Stimulated activated effector memory CD8-positive, alpha-beta T cell treated with anti-CD3 and anti-CD28 coated beads, Interleukin-12 subunit alpha, Interleukin-12 subunit beta, amount 100 ng/mL, for 72 hours (primary cell): Measurements from ENCODE around the gene PLCB1.

Experiments
- ATAC-seq: fragments of 150-1000 bp; cut with Tn5 transposase; 2 replicates; pipeline ENCODE4 v1.10.0; 2021
- DNase-seq, 2 donors: peaks; one replicate each; pipeline ENCODE4 v3.0.0; 2021 to 2022; ENCODE audit warnings: low spot score in 2 of 2
- H3K27ac Mint-ChIP-seq: one replicate; pipeline ENCODE4 v1.8.0; 2022; ENCODE audit warnings: mild to moderate bottlenecking, mixed read lengths
- H3K36me3 Mint-ChIP-seq: one replicate; pipeline ENCODE4 v1.8.0; 2022; ENCODE audit warnings: mild to moderate bottlenecking, mixed read lengths
- H3K4me1 Mint-ChIP-seq: one replicate; pipeline ENCODE4 v1.8.0; 2022; ENCODE audit warnings: mixed read lengths
- H3K4me3 Mint-ChIP-seq: one replicate; pipeline ENCODE4 v1.8.0; 2022; ENCODE audit warnings: mild to moderate bottlenecking, mixed read lengths
- H3K9me3 Mint-ChIP-seq: one replicate; pipeline ENCODE4 v1.8.0; 2022; ENCODE audit warnings: mixed read lengths

The PLCB1 gene

GRCh38 chr20:8735014-8735413 lies 602.9 kb downstream of the PLCB1 start:
- peaks cover 5% of the 10 kb centered on the region for H3K36me3 Mint-ChIP-seq
- no peak overlapping the region for H3K4me3 Mint-ChIP-seq
- H3K9me3 Mint-ChIP-seq, result no peaks in the 10 kb centered on the region
- ATAC-seq (no peak), DNase-seq (no peak)
- no peak overlapping the region for H3K27ac Mint-ChIP-seq
- H3K4me1 Mint-ChIP-seq, result peaks cover 7% of the 10 kb centered on the region

- H3K27ac Mint-ChIP-seq, result no peak overlapping the region
- no peak for DNase-seq
- peaks cover 7% of the 10 kb centered on the region for H3K4me1 Mint-ChIP-seq
- ATAC-seq, result peak; percentile 83
- H3K4me3 Mint-ChIP-seq, result no peak overlapping the region
- peaks cover 5% of the 10 kb centered on the region for H3K36me3 Mint-ChIP-seq
- H3K9me3 Mint-ChIP-seq, result no peaks in the 10 kb centered on the region
Observed at GRCh38 chr20:8735674-8736073, 603.6 kb downstream of the PLCB1 start.

GRCh38 chr20:8740265-8740664 lies 608.2 kb downstream of the PLCB1 start:
- ATAC-seq, result peak; percentile 94
- H3K4me3 Mint-ChIP-seq, result no peak overlapping the region
- DNase-seq, result no peak
- peaks cover 16% of the 10 kb centered on the region for H3K36me3 Mint-ChIP-seq
- H3K4me1 Mint-ChIP-seq, result peaks cover 7% of the 10 kb centered on the region
- H3K9me3 Mint-ChIP-seq, result no peaks in the 10 kb centered on the region
- no peak overlapping the region for H3K27ac Mint-ChIP-seq

GRCh38 chr20:8744228-8744844 lies 612.3 kb downstream of the PLCB1 start:
- ATAC-seq (peak; percentile 48), DNase-seq (no peak)
- Mint-ChIP-seq H3K27ac (no peak overlapping the region), H3K4me3 (no peak overlapping the region), H3K4me1 (no peaks in the 10 kb centered on the region), H3K36me3 (peaks cover 10% of the 10 kb centered on the region), H3K9me3 (no peaks in the 10 kb centered on the region)

- DNase-seq (no peak), ATAC-seq (no peak)
- H3K36me3 Mint-ChIP-seq, result no peaks in the 10 kb centered on the region
- H3K27ac Mint-ChIP-seq, result no peak overlapping the region
- no peak overlapping the region for H3K4me3 Mint-ChIP-seq
- H3K9me3 Mint-ChIP-seq, result no peaks in the 10 kb centered on the region
- no peaks in the 10 kb centered on the region for H3K4me1 Mint-ChIP-seq
Observed at GRCh38 chr20:8749101-8749500, 617.0 kb downstream of the PLCB1 start.

GRCh38 chr20:8749986-8750385 lies 617.9 kb downstream of the PLCB1 start:
- no peak for ATAC-seq
- H3K4me1 Mint-ChIP-seq, result no peaks in the 10 kb centered on the region
- H3K9me3 Mint-ChIP-seq, result no peaks in the 10 kb centered on the region
- H3K4me3 Mint-ChIP-seq, result no peak overlapping the region
- no peak overlapping the region for H3K27ac Mint-ChIP-seq
- no peak for DNase-seq
- H3K36me3 Mint-ChIP-seq, result no peaks in the 10 kb centered on the region

GRCh38 chr20:8755340-8756118 lies 623.5 kb downstream of the PLCB1 start:
- Mint-ChIP-seq H3K9me3 (no peaks in the 10 kb centered on the region), H3K4me3 (no peak overlapping the region), H3K27ac (no peak overlapping the region), H3K4me1 (peaks cover 9% of the 10 kb centered on the region), H3K36me3 (peaks cover 7% of the 10 kb centered on the region)
- no peak for DNase-seq
- no peak for ATAC-seq

GRCh38 chr20:8756410-8756809 lies 624.3 kb downstream of the PLCB1 start:
- peak overlapping the region; percentile 46 for H3K27ac Mint-ChIP-seq
- H3K4me1 Mint-ChIP-seq, result peaks cover 9% of the 10 kb centered on the region
- ATAC-seq (peak; percentile 53), DNase-seq (no peak)
- H3K9me3 Mint-ChIP-seq, result no peaks in the 10 kb centered on the region
- H3K4me3 Mint-ChIP-seq, result no peak overlapping the region
- peaks cover 7% of the 10 kb centered on the region for H3K36me3 Mint-ChIP-seq

- H3K4me3 Mint-ChIP-seq, result no peak overlapping the region
- H3K9me3 Mint-ChIP-seq, result no peaks in the 10 kb centered on the region
- peaks cover 7% of the 10 kb centered on the region for H3K36me3 Mint-ChIP-seq
- H3K4me1 Mint-ChIP-seq, result peaks cover 9% of the 10 kb centered on the region
- peak overlapping the region; percentile 46 for H3K27ac Mint-ChIP-seq
- ATAC-seq (peak; percentile 79), DNase-seq (no peak)
Observed at GRCh38 chr20:8757146-8757545, 625.1 kb downstream of the PLCB1 start.

GRCh38 chr20:8764344-8764962 lies 632.4 kb downstream of the PLCB1 start:
- peaks cover 11% of the 10 kb centered on the region for H3K36me3 Mint-ChIP-seq
- DNase-seq (no peak), ATAC-seq (no peak)
- no peaks in the 10 kb centered on the region for H3K9me3 Mint-ChIP-seq
- H3K4me1 Mint-ChIP-seq, result no peaks in the 10 kb centered on the region
- H3K27ac Mint-ChIP-seq, result no peak overlapping the region
- H3K4me3 Mint-ChIP-seq, result no peak overlapping the region

GRCh38 chr20:8766868-8767390 lies 634.9 kb downstream of the PLCB1 start:
- H3K9me3 Mint-ChIP-seq, result no peaks in the 10 kb centered on the region
- no peaks in the 10 kb centered on the region for H3K4me1 Mint-ChIP-seq
- ATAC-seq (no peak), DNase-seq (no peak)
- H3K27ac Mint-ChIP-seq, result no peak overlapping the region
- peaks cover 11% of the 10 kb centered on the region for H3K36me3 Mint-ChIP-seq
- H3K4me3 Mint-ChIP-seq, result no peak overlapping the region

GRCh38 chr20:8774412-8774811 lies 642.3 kb downstream of the PLCB1 start:
- DNase-seq (no peak), ATAC-seq (no peak)
- no peaks in the 10 kb centered on the region for H3K9me3 Mint-ChIP-seq
- H3K27ac Mint-ChIP-seq, result no peak overlapping the region
- H3K36me3 Mint-ChIP-seq, result no peaks in the 10 kb centered on the region
- H3K4me3 Mint-ChIP-seq, result no peak overlapping the region
- no peaks in the 10 kb centered on the region for H3K4me1 Mint-ChIP-seq

- Mint-ChIP-seq H3K4me3 (no peak overlapping the region), H3K27ac (no peak overlapping the region), H3K36me3 (no peaks in the 10 kb centered on the region), H3K4me1 (no peaks in the 10 kb centered on the region), H3K9me3 (peaks cover 3% of the 10 kb centered on the region)
- DNase-seq (no peak), ATAC-seq (no peak)
Observed at GRCh38 chr20:8777911-8778310, 645.8 kb downstream of the PLCB1 start.

- no peak for ATAC-seq
- Mint-ChIP-seq H3K27ac (no peak overlapping the region), H3K36me3 (no peaks in the 10 kb centered on the region), H3K4me1 (no peaks in the 10 kb centered on the region), H3K9me3 (peaks cover 3% of the 10 kb centered on the region), H3K4me3 (no peak overlapping the region)
- no peak for DNase-seq
Observed at GRCh38 chr20:8778387-8778786, 646.3 kb downstream of the PLCB1 start.

GRCh38 chr20:8780915-8781314 lies 648.8 kb downstream of the PLCB1 start:
- Mint-ChIP-seq H3K36me3 (no peaks in the 10 kb centered on the region), H3K4me1 (no peaks in the 10 kb centered on the region), H3K9me3 (peaks cover 3% of the 10 kb centered on the region), H3K4me3 (no peak overlapping the region), H3K27ac (no peak overlapping the region)
- ATAC-seq (no peak), DNase-seq (no peak)

GRCh38 chr20:8782804-8783203 lies 650.7 kb downstream of the PLCB1 start:
- ATAC-seq (no peak), DNase-seq (no peak)
- Mint-ChIP-seq H3K4me1 (no peaks in the 10 kb centered on the region), H3K27ac (no peak overlapping the region), H3K4me3 (no peak overlapping the region), H3K9me3 (peaks cover 3% of the 10 kb centered on the region), H3K36me3 (no peaks in the 10 kb centered on the region)
